ENCODE data around the gene STXBP5.
A peak's percentile ranks its signal among the peaks of the same experiment; 100 is the strongest.

STXBP5 gene

GRCh38 chr6:147390909-147391536 lies 186.8 kb downstream of the STXBP5 start:
- TF ChIP-seq CTCF (IDR thresholded peaks at IDR 0.05; ENCODE audit: insufficient read depth, low read depth, low read length, missing control alignments), result peak; percentile 63
- H3K4me3 ChIP-seq (ENCODE audit: low read length), result no peak overlapping the region
- peak; percentile 43 for DNase-seq (ENCODE audit: low read depth)

- H3K4me3 ChIP-seq (ENCODE audit: low read length), result no peak overlapping the region
- no peak for TF ChIP-seq CTCF (IDR thresholded peaks at IDR 0.05; ENCODE audit: insufficient read depth, low read depth, low read length, missing control alignments)
- no peak for DNase-seq (ENCODE audit: low read depth)
Observed at GRCh38 chr6:147392917-147393625, 188.9 kb downstream of the STXBP5 start.

- no peak for TF ChIP-seq CTCF (IDR thresholded peaks at IDR 0.05; ENCODE audit: insufficient read depth, low read depth, low read length, missing control alignments)
- no peak for DNase-seq (ENCODE audit: low read depth)
Observed at GRCh38 chr6:147395158-147395557, 190.9 kb downstream of the STXBP5 start.

GRCh38 chr6:147397306-147397705 lies 193.1 kb downstream of the STXBP5 start:
- H3K4me3 ChIP-seq (ENCODE audit: low read length), result no peak overlapping the region
- no peak for DNase-seq (ENCODE audit: low read depth)
- TF ChIP-seq CTCF (IDR thresholded peaks at IDR 0.05; ENCODE audit: insufficient read depth, low read depth, low read length, missing control alignments), result no peak

More at GRCh38 chr6:147395158-147395557, 190.9 kb downstream of the STXBP5 start:
- H3K4me3 ChIP-seq (ENCODE audit: low read length), result no peak overlapping the region

- no peak for DNase-seq (ENCODE audit: low read depth)
- H3K4me3 ChIP-seq (ENCODE audit: low read length), result no peak overlapping the region
- no peak for TF ChIP-seq CTCF (IDR thresholded peaks at IDR 0.05; ENCODE audit: insufficient read depth, low read depth, low read length, missing control alignments)
Observed at GRCh38 chr6:147400968-147401367, 196.8 kb downstream of the STXBP5 start.

- no peak for TF ChIP-seq CTCF (IDR thresholded peaks at IDR 0.05; ENCODE audit: insufficient read depth, low read depth, low read length, missing control alignments)
- no peak overlapping the region for H3K4me3 ChIP-seq (ENCODE audit: low read length)
- no peak for DNase-seq (ENCODE audit: low read depth)
Observed at GRCh38 chr6:147401779-147402178, 197.6 kb downstream of the STXBP5 start.
